H1 (cell line): Measurements from ENCODE around the gene LLPH. TPM values are rescaled to one million over a fixed set of nuclear protein-coding genes. Genes with fewer than 3 reads are reported as not detected.

Experiments used
- CTCF ChIA-PET: fragments of 300-600 bp; sonication (Branson Sonifier 250); formaldehyde crosslinking; loops from one replicate; lab custom pipeline; 2021; ENCODE audit not compliant: partially characterized antibody; lab: Charles Lee
- POLR2A ChIA-PET: fragments of 300-600 bp; sonication (Branson Sonifier 250); formaldehyde crosslinking; loops from one replicate; lab custom pipeline; 2021; ENCODE audit warnings: inconsistent platforms; ENCODE audit not compliant: partially characterized antibody; lab: Charles Lee
- DNase-seq, 2 experiments: peaks; one replicate each; pipeline versions ENCODE4 v3.0.0 to v3.0.0-alpha.2; 2010 to 2022; ENCODE audit warnings: low spot score in 2 of 2, low read depth in 1 of 2, mixed read lengths in 1 of 2
- FAIRE-seq: peaks from 2 replicates; lab custom pipeline; 2011; peaks lifted over from hg19 to GRCh38; lab: Jason Lieb, UNC
- H2AFZ ChIP-seq: 2 replicates; pipeline ENCODE4 v1.8.1; 2012; ENCODE audit warnings: low read length, inconsistent platforms
- H2AK5ac ChIP-seq: 2 replicates; pipeline ENCODE4 v1.6.1; 2013; ENCODE audit warnings: low read depth, low read length
- H2BK120ac ChIP-seq: replicated peaks from 2 replicates; pipeline ENCODE3; 2013; ENCODE audit warnings: low read depth, low read length, inconsistent platforms
- H2BK12ac ChIP-seq: 2 replicates; pipeline ENCODE4 v1.6.1; 2013; ENCODE audit warnings: low read depth, low read length
- H2BK15ac ChIP-seq: 2 replicates; pipeline ENCODE4 v1.6.1; 2013; ENCODE audit warnings: low read length
- H2BK20ac ChIP-seq: 2 replicates; pipeline ENCODE4 v1.6.1; 2013; ENCODE audit warnings: low read length
- H2BK5ac ChIP-seq: 2 replicates; pipeline ENCODE4 v1.6.1; 2013; ENCODE audit warnings: low read depth, low read length
- H3K14ac ChIP-seq: 2 replicates; pipeline ENCODE4 v1.6.1; 2013; ENCODE audit warnings: inconsistent platforms; ENCODE audit not compliant: insufficient read length
- H3K18ac ChIP-seq: 2 replicates; pipeline ENCODE4 v1.6.1; 2013; ENCODE audit warnings: low read length; ENCODE audit errors: extremely low read depth
- H3K23ac ChIP-seq: 2 replicates; pipeline ENCODE4 v1.6.1; 2013; ENCODE audit warnings: inconsistent platforms; ENCODE audit not compliant: insufficient read length
- H3K23me2 ChIP-seq: 2 replicates; pipeline ENCODE4 v1.6.1; 2013; ENCODE audit warnings: low read depth, low read length
- H3K27ac ChIP-seq: 2 replicates; pipeline ENCODE4 v1.6.1; 2011; ENCODE audit warnings: low read depth, low read length, inconsistent platforms
- H3K27me3 ChIP-seq, 4 experiments: replicated peaks in 1 of 4; 1 replicate in 1 of 4; 2 replicates in 3 of 4; pipeline versions ENCODE4 v1.6.1 to v1.8.1; 2011 to 2013; ENCODE audit warnings: low read length in 3 of 4, mild to moderate bottlenecking in 3 of 4, inconsistent platforms in 2 of 4, mixed read lengths in 2 of 4, moderate library complexity in 1 of 4; ENCODE audit not compliant: control insufficient read depth in 3 of 4, insufficient read depth in 3 of 4; ENCODE audit errors: extremely low read depth in 1 of 4
- H3K36me3 ChIP-seq, 4 experiments: 2 replicates each; pipeline versions ENCODE4 v1.6.1 to v1.8.1; 2011 to 2013; ENCODE audit warnings: mild to moderate bottlenecking in 4 of 4, low read length in 3 of 4, moderate library complexity in 2 of 4, control low read depth in 1 of 4, inconsistent platforms in 1 of 4; ENCODE audit not compliant: insufficient read depth in 4 of 4, control insufficient read depth in 2 of 4
- H3K4ac ChIP-seq: replicated peaks from 2 replicates; pipeline ENCODE3; 2013; ENCODE audit warnings: low read length, low read depth, mixed read lengths, inconsistent platforms; ENCODE audit not compliant: insufficient read length
- H3K4me1 ChIP-seq, 4 experiments: replicated peaks in 1 of 4; 1 replicate in 1 of 4; 2 replicates in 3 of 4; pipeline versions ENCODE4 v1.6.1 to v1.8.1; 2011 to 2013; ENCODE audit warnings: low read length in 3 of 4, inconsistent platforms in 2 of 4, mixed read lengths in 1 of 4; ENCODE audit not compliant: insufficient read depth in 4 of 4, control insufficient read depth in 3 of 4
- H3K4me2 ChIP-seq, 2 experiments: 2 replicates each; pipeline versions ENCODE4 v1.6.1 to v1.8.1; 2011 to 2013; ENCODE audit warnings: low read depth in 2 of 2, low read length in 2 of 2, control low read depth in 1 of 2, inconsistent platforms in 1 of 2, mild to moderate bottlenecking in 1 of 2; ENCODE audit not compliant: insufficient read depth in 1 of 2
- H3K4me3 ChIP-seq, 4 experiments: fragments of 200-600, 300-600 bp in 1 of 4; sonication (generic), shearing (Covaris generic), sonication (Bioruptor Twin) in 1 of 4; 2 replicates each; pipeline versions ENCODE4 v1.5.1 to v1.8.1; 2011 to 2016; ENCODE audit warnings: low read length in 4 of 4, low read depth in 3 of 4, control low read depth in 2 of 4, inconsistent platforms in 2 of 4, mild to moderate bottlenecking in 2 of 4, mixed read lengths in 1 of 4, moderate library complexity in 1 of 4; ENCODE audit not compliant: insufficient read depth in 2 of 4; ENCODE audit errors: extremely low read depth in 1 of 4
- H3K56ac ChIP-seq: replicated peaks from 2 replicates; pipeline ENCODE3; 2013; ENCODE audit warnings: low read depth, mild to moderate bottlenecking, mixed read lengths, low read length, inconsistent platforms; ENCODE audit not compliant: insufficient read length
- H3K79me1 ChIP-seq: 2 replicates; pipeline ENCODE4 v1.6.1; 2013; ENCODE audit warnings: low read depth, low read length, control low read depth
- H3K79me2 ChIP-seq, 2 experiments: 2 replicates each; pipeline versions ENCODE4 v1.6.1 to v1.8.1; 2012 to 2013; ENCODE audit warnings: low read length in 2 of 2, mild to moderate bottlenecking in 2 of 2, inconsistent platforms in 1 of 2; ENCODE audit not compliant: insufficient read depth in 2 of 2, control insufficient read depth in 1 of 2
- H3K9ac ChIP-seq, 4 experiments: replicated peaks in 1 of 4; 1 replicate in 1 of 4; 2 replicates in 3 of 4; pipeline versions ENCODE4 v1.6.1 to v1.8.1; 2011 to 2013; ENCODE audit warnings: low read depth in 3 of 4, low read length in 3 of 4, control low read depth in 2 of 4, mild to moderate bottlenecking in 2 of 4, moderate library complexity in 2 of 4, inconsistent platforms in 1 of 4; ENCODE audit errors: extremely low read depth in 1 of 4
- H3K9me3 ChIP-seq, 2 experiments: 2 replicates each; pipeline versions ENCODE4 v1.6.1 to v1.8.1; 2012 to 2013; ENCODE audit warnings: mild to moderate bottlenecking in 2 of 2, moderate library complexity in 2 of 2, control low read depth in 1 of 2, inconsistent platforms in 1 of 2, low read depth in 1 of 2, low read length in 1 of 2, mixed read lengths in 1 of 2; ENCODE audit not compliant: insufficient read depth in 2 of 2
- H4K20me1 ChIP-seq, 2 experiments: replicated peaks in 1 of 2; 2 replicates each; pipeline versions ENCODE3 to v1.8.1; 2011 to 2013; ENCODE audit warnings: inconsistent platforms in 2 of 2, low read length in 2 of 2, mild to moderate bottlenecking in 1 of 2; ENCODE audit not compliant: insufficient read depth in 2 of 2, control insufficient read depth in 1 of 2
- H4K5ac ChIP-seq: 2 replicates; pipeline ENCODE4 v1.6.1; 2013; ENCODE audit warnings: low read length, low read depth, mixed read lengths, inconsistent platforms; ENCODE audit not compliant: insufficient read length
- H4K8ac ChIP-seq: 2 replicates; pipeline ENCODE4 v1.8.0; 2013; ENCODE audit warnings: mild to moderate bottlenecking, moderate library complexity, low read length, inconsistent platforms; ENCODE audit not compliant: insufficient read depth; ENCODE audit errors: extremely low read depth
- H4K91ac ChIP-seq: replicated peaks from 2 replicates; pipeline ENCODE3; 2013; ENCODE audit warnings: low read length, mixed read lengths, inconsistent platforms; ENCODE audit not compliant: insufficient read length
- CEBPB ChIP-seq: IDR thresholded peaks from 2 replicates; pipeline ENCODE4 v1.6.1; 2012; ENCODE audit warnings: low read depth, low read length
- POU5F1 ChIP-seq: IDR thresholded peaks from 2 replicates; pipeline ENCODE4 v1.6.1; 2011; ENCODE audit warnings: low read depth, mild to moderate bottlenecking, low read length, moderate library complexity
- RAD21 ChIP-seq, 2 experiments: IDR thresholded peaks in 1 of 2; conservative IDR thresholded peaks in 1 of 2; 2 replicates each; pipeline ENCODE4 v1.6.1; 2011; ENCODE audit warnings: low read depth in 2 of 2, low read length in 2 of 2, improper control_type of control experiment in 1 of 2, inconsistent platforms in 1 of 2, mild to moderate bottlenecking in 1 of 2, moderate library complexity in 1 of 2
- WGBS, 2 experiments: shearing (Covaris generic) in 1 of 2; methylation state at CpG; one replicate each; pipeline versions ENCODE4 v1.1.6 to v1.1.7; 2013 to 2015; ENCODE audit warnings: low lambda C conversion rate in 2 of 2, mixed read lengths in 2 of 2, inconsistent platforms in 1 of 2, low coverage in 1 of 2, missing lambda C conversion rate in 1 of 2; ENCODE audit not compliant: insufficient replicate concordance in 2 of 2, insufficient coverage in 1 of 2, insufficient read length in 1 of 2; ENCODE audit errors: extremely low coverage in 1 of 2, missing lambda C conversion rate in 1 of 2; 5-methylcytosine and 5-hydroxymethylcytosine counted together
- polyA plus RNA-seq, 7 experiments: library from polyadenylated mRNA; depleted of rRNA in 3 of 7; stranded (reverse) in 5 of 7; unstranded in 2 of 7; fragments of >200 nt in 5 of 7; fragments of 200-250 nt in 2 of 7; gene quantifications; 1 replicate in 5 of 7; 2 replicates in 1 of 7; 4 replicates in 1 of 7; pipeline versions ENCODE4 v1.2.1 to v1.2.3, GENCODE V29; 2011 to 2013; ENCODE audit warnings: missing spikeins in 2 of 7, mixed read lengths in 2 of 7
- total RNA-seq: library from RNA; stranded (reverse); fragmentation: NEBNext Ultra II Directional; extraction: Animal tissue kit (Norgen Biotek cat#: 25700); gene quantifications from 2 replicates; pipeline ENCODE4 v1.2.1, GENCODE V29; 2021
- TF ChIP-seq, protein P1 (sequence below), 3 experiments: IDR thresholded peaks; 1 replicate in 2 of 3; 2 replicates in 1 of 3; pipeline versions ENCODE4 v1.5.1 to v1.6.1; 2011; ENCODE audit warnings: low read length in 3 of 3, mild to moderate bottlenecking in 3 of 3, inconsistent platforms in 2 of 3, low read depth in 1 of 3, moderate library complexity in 1 of 3; ENCODE audit not compliant: insufficient read depth in 1 of 3; ENCODE audit errors: control extremely low read depth in 1 of 3

The LLPH gene
- total and polyA plus RNA-seq, 2 of the 8 experiments (the other 6 are each of a cell fraction or from before 2014, with no cell fraction given) = 2.3 to 31.3 TPM

DNA sequence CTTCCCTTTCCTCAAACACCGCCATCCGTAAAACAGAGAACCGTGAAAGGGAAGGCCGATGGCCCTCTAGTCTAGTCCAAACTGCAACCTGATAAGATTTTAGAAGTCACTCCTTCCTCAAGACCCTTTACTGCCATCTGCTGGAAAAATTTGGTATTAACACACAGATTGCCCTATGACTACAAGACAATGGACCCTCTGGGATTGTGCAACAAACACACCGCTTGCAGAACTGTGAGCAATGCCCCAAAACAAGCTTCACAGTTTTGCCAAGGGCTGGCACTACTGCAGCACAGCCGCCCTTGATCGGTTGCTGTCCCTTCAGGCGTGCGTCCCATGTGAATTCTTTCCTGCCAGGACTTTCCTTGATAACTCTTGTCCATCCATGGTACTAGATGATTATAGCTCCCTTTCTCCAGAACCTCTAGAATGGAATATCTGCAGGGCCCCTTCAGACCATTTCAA, 23.1 kb downstream of the LLPH start:
- no peak overlapping the region for H3K56ac ChIP-seq
- no peaks in the 10 kb centered on the region for H3K79me1 ChIP-seq
- H3K23me2 ChIP-seq = no peaks in the 10 kb centered on the region
- H2BK15ac ChIP-seq = no peak overlapping the region
- no peak overlapping the region for H3K4me3 ChIP-seq
- H4K91ac ChIP-seq = no peak overlapping the region
- WGBS, 2 experiments = 52% methylated on average over 9 of the region's 9 CpGs; no CpG with 5 or more reads in 1 of the 2 experiments
- no peak overlapping the region for H4K5ac ChIP-seq
- H3K4me1 ChIP-seq = peaks cover 0 to 3% (median 0%) of the 10 kb centered on the region in 4 experiments; a peak in 1 of 7 replicates
- ChIA-PET POLR2A (interaction anchor here (0.8 kb wide), 1 partner anchor 23 kb away, joined by 3 read pairs; the partner anchor contains the start of gene LLPH), CTCF (interaction anchor here (0.6 to 4.5 kb wide), 20 partner anchors 11 to 808 kb away, joined by 3 to 41 read pairs (median 4); no protein-coding TSS in a partner anchor)
- H3K9ac ChIP-seq = no peak overlapping the region
- peak overlapping the region; percentile 86; the same call in 1 of the 2 replicates for H2BK20ac ChIP-seq
- H3K27ac ChIP-seq = no peak overlapping the region
- no peaks in the 10 kb centered on the region for H3K79me2 ChIP-seq
- peaks cover 0 to 1% (median 0%) of the 10 kb centered on the region in 4 experiments; a peak in 1 of 7 replicates for H3K27me3 ChIP-seq
- peak; percentile 92 for FAIRE-seq
- peak; percentile 80 to 86 for TF ChIP-seq RAD21 (IDR thresholded peaks at IDR 0.05 in 1 of 2, conservative IDR thresholded peaks at IDR 0.05 in 1 of 2; ENCODE audit: low read depth in 2 of 2, low read length in 2 of 2)
- no peak for TF ChIP-seq POU5F1
- peak; percentile 100 for TF ChIP-seq CEBPB
- TF ChIP-seq, protein P1, sequence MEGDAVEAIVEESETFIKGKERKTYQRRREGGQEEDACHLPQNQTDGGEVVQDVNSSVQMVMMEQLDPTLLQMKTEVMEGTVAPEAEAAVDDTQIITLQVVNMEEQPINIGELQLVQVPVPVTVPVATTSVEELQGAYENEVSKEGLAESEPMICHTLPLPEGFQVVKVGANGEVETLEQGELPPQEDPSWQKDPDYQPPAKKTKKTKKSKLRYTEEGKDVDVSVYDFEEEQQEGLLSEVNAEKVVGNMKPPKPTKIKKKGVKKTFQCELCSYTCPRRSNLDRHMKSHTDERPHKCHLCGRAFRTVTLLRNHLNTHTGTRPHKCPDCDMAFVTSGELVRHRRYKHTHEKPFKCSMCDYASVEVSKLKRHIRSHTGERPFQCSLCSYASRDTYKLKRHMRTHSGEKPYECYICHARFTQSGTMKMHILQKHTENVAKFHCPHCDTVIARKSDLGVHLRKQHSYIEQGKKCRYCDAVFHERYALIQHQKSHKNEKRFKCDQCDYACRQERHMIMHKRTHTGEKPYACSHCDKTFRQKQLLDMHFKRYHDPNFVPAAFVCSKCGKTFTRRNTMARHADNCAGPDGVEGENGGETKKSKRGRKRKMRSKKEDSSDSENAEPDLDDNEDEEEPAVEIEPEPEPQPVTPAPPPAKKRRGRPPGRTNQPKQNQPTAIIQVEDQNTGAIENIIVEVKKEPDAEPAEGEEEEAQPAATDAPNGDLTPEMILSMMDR (IDR thresholded peaks at IDR 0.05; ENCODE audit: control extremely low read depth in 1 of 3, insufficient read depth in 1 of 3, low read depth in 1 of 3, low read length in 3 of 3) = peak in 2 of 3 experiments; percentile 61 to 73; a peak in 3 of 4 replicates
- H2BK120ac ChIP-seq = peak overlapping the region; percentile 11
- H3K4me2 ChIP-seq = no peak overlapping the region
- H4K8ac ChIP-seq = no peak overlapping the region
- H3K23ac ChIP-seq = no peak overlapping the region
- H4K20me1 ChIP-seq = no peaks in the 10 kb centered on the region
- H2BK5ac ChIP-seq = no peak overlapping the region
- peak; percentile 33 to 70 for DNase-seq
- no peak overlapping the region for H3K18ac ChIP-seq
- H2AK5ac ChIP-seq = no peak overlapping the region
- no peak overlapping the region for H2BK12ac ChIP-seq
- no peaks in the 10 kb centered on the region for H3K9me3 ChIP-seq
- H3K36me3 ChIP-seq = no peaks in the 10 kb centered on the region
- H3K14ac ChIP-seq = no peak overlapping the region
- H2AFZ ChIP-seq = peak overlapping the region; percentile 76
- no peak overlapping the region for H3K4ac ChIP-seq
